Measurements from ENCODE around the gene SPRY1. TPM values are rescaled to one million over a fixed set of nuclear protein-coding genes. Genes with fewer than 3 reads are reported as not detected.

Gene SPRY1
- total RNA-seq, 3 donors from 2014 or later = 26.5 to 46.4 (median 27.2) TPM

GRCh38 chr4:123427951-123428350 is 31.4 kb downstream of the SPRY1 start:
- DNase-seq (no peak), ATAC-seq (no peak)
- Histone ChIP-seq H3K4me1 (ENCODE audit: low read depth) (no peaks in the 10 kb centered on the region), H3K9me3 (no peaks in the 10 kb centered on the region), H3K36me3 (ENCODE audit: low read depth) (no peaks in the 10 kb centered on the region), H3K4me3 (no peak overlapping the region)
- TF ChIP-seq CTCF (IDR thresholded peaks at IDR 0.05) = no peak
- intact Hi-C loops (cut with DNase I, micrococcal nuclease) = no loop called here

- H3K4me3 ChIP-seq = no peak overlapping the region
- H3K36me3 ChIP-seq (ENCODE audit: low read depth) = no peaks in the 10 kb centered on the region
- no peak for ATAC-seq
- intact Hi-C loops (cut with DNase I, micrococcal nuclease) = no loop called here
- TF ChIP-seq CTCF (IDR thresholded peaks at IDR 0.05) = no peak
- H3K4me1 ChIP-seq (ENCODE audit: low read depth) = no peaks in the 10 kb centered on the region
- no peak for DNase-seq
- H3K9me3 ChIP-seq = no peaks in the 10 kb centered on the region
These were observed 33.4 kb downstream of the SPRY1 start for GRCh38 chr4:123430031-123430430.

GRCh38 chr4:123430501-123430900 is 33.9 kb downstream of the SPRY1 start:
- ATAC-seq (no peak), DNase-seq (no peak)
- Histone ChIP-seq H3K36me3 (ENCODE audit: low read depth) (no peaks in the 10 kb centered on the region), H3K4me1 (ENCODE audit: low read depth) (no peaks in the 10 kb centered on the region), H3K4me3 (no peak overlapping the region), H3K9me3 (no peaks in the 10 kb centered on the region)
- intact Hi-C loops (cut with DNase I, micrococcal nuclease) = no loop called here
- no peak for TF ChIP-seq CTCF (IDR thresholded peaks at IDR 0.05)

GRCh38 chr4:123433573-123433972 is 37.0 kb downstream of the SPRY1 start:
- no peak for TF ChIP-seq CTCF (IDR thresholded peaks at IDR 0.05)
- H3K4me3 ChIP-seq = no peak overlapping the region
- H3K36me3 ChIP-seq (ENCODE audit: low read depth) = no peaks in the 10 kb centered on the region
- no peak for DNase-seq
- no peaks in the 10 kb centered on the region for H3K9me3 ChIP-seq
- ATAC-seq = no peak
- intact Hi-C loops (cut with DNase I, micrococcal nuclease) = no loop called here
- H3K4me1 ChIP-seq (ENCODE audit: low read depth) = no peaks in the 10 kb centered on the region

- intact Hi-C loops (cut with DNase I, micrococcal nuclease) = no loop called here
- Histone ChIP-seq H3K9me3 (no peaks in the 10 kb centered on the region), H3K4me1 (ENCODE audit: low read depth) (no peaks in the 10 kb centered on the region), H3K4me3 (no peak overlapping the region), H3K36me3 (ENCODE audit: low read depth) (no peaks in the 10 kb centered on the region)
- ATAC-seq = no peak
- no peak for DNase-seq
- no peak for TF ChIP-seq CTCF (IDR thresholded peaks at IDR 0.05)
These were observed 37.4 kb downstream of the SPRY1 start for GRCh38 chr4:123433976-123434375.

Measured in mucosa of descending colon (tissue), 3 donors.